ENCODE results near the gene RAPGEF6.
A peak's percentile ranks its signal among the peaks of the same experiment; 100 is the strongest.

The RAPGEF6 gene

GRCh38 chr5:131542723-131543122, 92.3 kb downstream of the RAPGEF6 start:
- Histone ChIP-seq H3K36me3 (ENCODE audit: control insufficient read depth, insufficient read depth, low read length) (no peaks in the 10 kb centered on the region), H3K9ac (ENCODE audit: low read length) (no peak overlapping the region), H3K27me3 (ENCODE audit: control insufficient read depth, insufficient read depth, low read length) (no peaks in the 10 kb centered on the region), H3K4me3 (ENCODE audit: low read length) (no peak overlapping the region), H3K4me1 (ENCODE audit: control insufficient read depth, insufficient read depth, low read length) (no peaks in the 10 kb centered on the region), H3K27ac (ENCODE audit: low read depth, low read length) (no peak overlapping the region)

- Histone ChIP-seq H3K9ac (ENCODE audit: low read length) (no peak overlapping the region), H3K27me3 (ENCODE audit: control insufficient read depth, insufficient read depth, low read length) (no peaks in the 10 kb centered on the region), H3K27ac (ENCODE audit: low read depth, low read length) (no peak overlapping the region), H3K4me1 (ENCODE audit: control insufficient read depth, insufficient read depth, low read length) (no peaks in the 10 kb centered on the region), H3K4me3 (ENCODE audit: low read length) (no peak overlapping the region), H3K36me3 (ENCODE audit: control insufficient read depth, insufficient read depth, low read length) (no peaks in the 10 kb centered on the region)
These were observed 93.3 kb downstream of the RAPGEF6 start for GRCh38 chr5:131541762-131542161.

GRCh38 chr5:131541071-131541470, 94.0 kb downstream of the RAPGEF6 start:
- no peaks in the 10 kb centered on the region for H3K27me3 ChIP-seq (ENCODE audit: control insufficient read depth, insufficient read depth, low read length)
- H3K36me3 ChIP-seq (ENCODE audit: control insufficient read depth, insufficient read depth, low read length) = no peaks in the 10 kb centered on the region
- H3K4me3 ChIP-seq (ENCODE audit: low read length) = no peak overlapping the region

GRCh38 chr5:131539251-131539650, 95.8 kb downstream of the RAPGEF6 start:
- peaks cover 5% of the 10 kb centered on the region for H3K4me1 ChIP-seq (ENCODE audit: control insufficient read depth, insufficient read depth, low read length)
- H3K4me3 ChIP-seq (ENCODE audit: low read length) = no peak overlapping the region
- H3K27me3 ChIP-seq (ENCODE audit: control insufficient read depth, insufficient read depth, low read length) = no peaks in the 10 kb centered on the region
- no peak overlapping the region for H3K27ac ChIP-seq (ENCODE audit: low read depth, low read length)
- H3K9ac ChIP-seq (ENCODE audit: low read length) = no peak overlapping the region
- H3K36me3 ChIP-seq (ENCODE audit: control insufficient read depth, insufficient read depth, low read length) = no peaks in the 10 kb centered on the region

More at GRCh38 chr5:131541071-131541470, 94.0 kb downstream of the RAPGEF6 start:
- Histone ChIP-seq H3K4me1 (ENCODE audit: control insufficient read depth, insufficient read depth, low read length) (peaks cover 3% of the 10 kb centered on the region), H3K27ac (ENCODE audit: low read depth, low read length) (no peak overlapping the region), H3K9ac (ENCODE audit: low read length) (no peak overlapping the region)

GRCh38 chr5:131538177-131538593, 96.8 kb downstream of the RAPGEF6 start:
- H3K36me3 ChIP-seq (ENCODE audit: control insufficient read depth, insufficient read depth, low read length) = no peaks in the 10 kb centered on the region
- H3K27me3 ChIP-seq (ENCODE audit: control insufficient read depth, insufficient read depth, low read length) = no peaks in the 10 kb centered on the region
- H3K9ac ChIP-seq (ENCODE audit: low read length) = no peak overlapping the region
- H3K4me1 ChIP-seq (ENCODE audit: control insufficient read depth, insufficient read depth, low read length) = peaks cover 5% of the 10 kb centered on the region
- H3K4me3 ChIP-seq (ENCODE audit: low read length) = no peak overlapping the region
- no peak overlapping the region for H3K27ac ChIP-seq (ENCODE audit: low read depth, low read length)

- Histone ChIP-seq H3K4me1 (ENCODE audit: control insufficient read depth, insufficient read depth, low read length) (peaks cover 5% of the 10 kb centered on the region), H3K9ac (ENCODE audit: low read length) (no peak overlapping the region), H3K4me3 (ENCODE audit: low read length) (no peak overlapping the region), H3K27ac (ENCODE audit: low read depth, low read length) (no peak overlapping the region), H3K27me3 (ENCODE audit: control insufficient read depth, insufficient read depth, low read length) (no peaks in the 10 kb centered on the region), H3K36me3 (ENCODE audit: control insufficient read depth, insufficient read depth, low read length) (no peaks in the 10 kb centered on the region)
These were observed 98.1 kb downstream of the RAPGEF6 start for GRCh38 chr5:131536850-131537448.

- no peak overlapping the region for H3K4me3 ChIP-seq (ENCODE audit: low read length)
- H3K27ac ChIP-seq (ENCODE audit: low read depth, low read length) = no peak overlapping the region
- H3K9ac ChIP-seq (ENCODE audit: low read length) = no peak overlapping the region
- peaks cover 10% of the 10 kb centered on the region for H3K4me1 ChIP-seq (ENCODE audit: control insufficient read depth, insufficient read depth, low read length)
- no peaks in the 10 kb centered on the region for H3K27me3 ChIP-seq (ENCODE audit: control insufficient read depth, insufficient read depth, low read length)
- no peaks in the 10 kb centered on the region for H3K36me3 ChIP-seq (ENCODE audit: control insufficient read depth, insufficient read depth, low read length)
These were observed 98.7 kb downstream of the RAPGEF6 start for GRCh38 chr5:131536211-131536826.

- Histone ChIP-seq H3K9ac (ENCODE audit: low read length) (no peak overlapping the region), H3K27ac (ENCODE audit: low read depth, low read length) (no peak overlapping the region)
These were observed 100.1 kb downstream of the RAPGEF6 start for GRCh38 chr5:131534974-131535373.

GRCh38 chr5:131533836-131534235, 101.2 kb downstream of the RAPGEF6 start:
- Histone ChIP-seq H3K4me1 (ENCODE audit: control insufficient read depth, insufficient read depth, low read length) (peaks cover 18% of the 10 kb centered on the region), H3K9ac (ENCODE audit: low read length) (no peak overlapping the region), H3K27ac (ENCODE audit: low read depth, low read length) (no peak overlapping the region), H3K27me3 (ENCODE audit: control insufficient read depth, insufficient read depth, low read length) (no peaks in the 10 kb centered on the region), H3K4me3 (ENCODE audit: low read length) (no peak overlapping the region), H3K36me3 (ENCODE audit: control insufficient read depth, insufficient read depth, low read length) (no peaks in the 10 kb centered on the region)

More at GRCh38 chr5:131534974-131535373, 100.1 kb downstream of the RAPGEF6 start:
- no peaks in the 10 kb centered on the region for H3K27me3 ChIP-seq (ENCODE audit: control insufficient read depth, insufficient read depth, low read length)
- peaks cover 18% of the 10 kb centered on the region for H3K4me1 ChIP-seq (ENCODE audit: control insufficient read depth, insufficient read depth, low read length)
- H3K36me3 ChIP-seq (ENCODE audit: control insufficient read depth, insufficient read depth, low read length) = no peaks in the 10 kb centered on the region
- no peak overlapping the region for H3K4me3 ChIP-seq (ENCODE audit: low read length)

GRCh38 chr5:131532031-131532640, 102.9 kb downstream of the RAPGEF6 start:
- H3K27ac ChIP-seq (ENCODE audit: low read depth, low read length) = peak overlapping the region; percentile 30
- H3K4me3 ChIP-seq (ENCODE audit: low read length) = peak overlapping the region; percentile 49
- H3K36me3 ChIP-seq (ENCODE audit: control insufficient read depth, insufficient read depth, low read length) = no peaks in the 10 kb centered on the region
- H3K4me1 ChIP-seq (ENCODE audit: control insufficient read depth, insufficient read depth, low read length) = peaks cover 18% of the 10 kb centered on the region
- no peak overlapping the region for H3K9ac ChIP-seq (ENCODE audit: low read length)
- H3K27me3 ChIP-seq (ENCODE audit: control insufficient read depth, insufficient read depth, low read length) = no peaks in the 10 kb centered on the region

- Histone ChIP-seq H3K36me3 (ENCODE audit: control insufficient read depth, insufficient read depth, low read length) (no peaks in the 10 kb centered on the region), H3K27me3 (ENCODE audit: control insufficient read depth, insufficient read depth, low read length) (no peaks in the 10 kb centered on the region), H3K4me1 (ENCODE audit: control insufficient read depth, insufficient read depth, low read length) (peaks cover 15% of the 10 kb centered on the region), H3K4me3 (ENCODE audit: low read length) (no peak overlapping the region), H3K9ac (ENCODE audit: low read length) (no peak overlapping the region), H3K27ac (ENCODE audit: low read depth, low read length) (no peak overlapping the region)
These were observed 104.2 kb downstream of the RAPGEF6 start for GRCh38 chr5:131530706-131531331.

GRCh38 chr5:131528682-131529081, 106.3 kb downstream of the RAPGEF6 start:
- Histone ChIP-seq H3K4me3 (ENCODE audit: low read length) (no peak overlapping the region), H3K27me3 (ENCODE audit: control insufficient read depth, insufficient read depth, low read length) (no peaks in the 10 kb centered on the region), H3K27ac (ENCODE audit: low read depth, low read length) (no peak overlapping the region), H3K9ac (ENCODE audit: low read length) (no peak overlapping the region), H3K36me3 (ENCODE audit: control insufficient read depth, insufficient read depth, low read length) (no peaks in the 10 kb centered on the region), H3K4me1 (ENCODE audit: control insufficient read depth, insufficient read depth, low read length) (peaks cover 13% of the 10 kb centered on the region)

All from rectal smooth muscle tissue (tissue), 1 donor.